ENCODE measurements around the gene CERT1. TPM values are rescaled to one million over a fixed set of nuclear protein-coding genes. Genes with fewer than 3 reads are reported as not detected.

The CERT1 gene
- total RNA-seq, 4 donors from 2014 or later: 36.9 to 65.8 (median 43.0) TPM

- no peak for DNase-seq
- Histone ChIP-seq H3K4me1 (no peaks in the 10 kb centered on the region), H3K27ac (no peak overlapping the region), H3K9me3 (no peaks in the 10 kb centered on the region), H3K4me3 (no peak overlapping the region), H3K27me3 (no peaks in the 10 kb centered on the region), H3K36me3 (no peaks in the 10 kb centered on the region)
- TF ChIP-seq CTCF (IDR thresholded peaks at IDR 0.05): no peak
- TF ChIP-seq POLR2A (IDR thresholded peaks at IDR 0.05): no peak
- intact Hi-C loops (cut with DNase I; ENCODE audit: low total_unique reads): no loop called here
Measured at GRCh38 chr5:75461679-75462078, 49.8 kb downstream of the CERT1 start.

GRCh38 chr5:75460942-75461610 is 50.4 kb downstream of the CERT1 start:
- no peak overlapping the region for H3K4me3 ChIP-seq

GRCh38 chr5:75460532-75460931 is 50.9 kb downstream of the CERT1 start:
- Histone ChIP-seq H3K36me3 (no peaks in the 10 kb centered on the region), H3K27ac (no peak overlapping the region), H3K27me3 (no peaks in the 10 kb centered on the region), H3K4me1 (no peaks in the 10 kb centered on the region), H3K4me3 (no peak overlapping the region), H3K9me3 (no peaks in the 10 kb centered on the region)
- no peak for DNase-seq
- intact Hi-C loops (cut with DNase I; ENCODE audit: low total_unique reads): no loop called here
- TF ChIP-seq POLR2A (IDR thresholded peaks at IDR 0.05): no peak
- TF ChIP-seq CTCF (IDR thresholded peaks at IDR 0.05): no peak

More at GRCh38 chr5:75460942-75461610, 50.4 kb downstream of the CERT1 start:
- Histone ChIP-seq H3K27me3 (no peaks in the 10 kb centered on the region), H3K9me3 (no peaks in the 10 kb centered on the region), H3K27ac (no peak overlapping the region), H3K36me3 (no peaks in the 10 kb centered on the region), H3K4me1 (no peaks in the 10 kb centered on the region)
- intact Hi-C loops (cut with DNase I; ENCODE audit: low total_unique reads): no loop called here
- DNase-seq: no peak
- TF ChIP-seq CTCF (IDR thresholded peaks at IDR 0.05) (no peak), POLR2A (IDR thresholded peaks at IDR 0.05) (no peak)

GRCh38 chr5:75457691-75458090 is 53.7 kb downstream of the CERT1 start:
- no peaks in the 10 kb centered on the region for H3K9me3 ChIP-seq
- no peaks in the 10 kb centered on the region for H3K36me3 ChIP-seq
- H3K4me1 ChIP-seq: no peaks in the 10 kb centered on the region
- H3K4me3 ChIP-seq: no peak overlapping the region
- TF ChIP-seq POLR2A (IDR thresholded peaks at IDR 0.05) (no peak), CTCF (IDR thresholded peaks at IDR 0.05) (no peak)
- intact Hi-C loops (cut with DNase I; ENCODE audit: low total_unique reads): no loop called here
- DNase-seq: no peak
- no peaks in the 10 kb centered on the region for H3K27me3 ChIP-seq
- no peak overlapping the region for H3K27ac ChIP-seq

GRCh38 chr5:75457161-75457560 is 54.3 kb downstream of the CERT1 start:
- Histone ChIP-seq H3K4me3 (no peak overlapping the region), H3K4me1 (peaks cover 0 to 1% of the 10 kb centered on the region in 2 donors), H3K36me3 (no peaks in the 10 kb centered on the region), H3K27ac (no peak overlapping the region), H3K9me3 (no peaks in the 10 kb centered on the region), H3K27me3 (no peaks in the 10 kb centered on the region)
- intact Hi-C loops (cut with DNase I; ENCODE audit: low total_unique reads): no loop called here
- TF ChIP-seq CTCF (IDR thresholded peaks at IDR 0.05): no peak
- no peak for TF ChIP-seq POLR2A (IDR thresholded peaks at IDR 0.05)
- no peak for DNase-seq
